Progenitor cell of endocrine pancreas (in vitro differentiated cells): ENCODE measurements around the gene GATD1. TPM values are rescaled to one million over a fixed set of nuclear protein-coding genes. Genes with fewer than 3 reads are reported as not detected.

ENCODE experiments used
- DNase-seq: peaks from one replicate; pipeline ENCODE4 v3.0.0; 2021; ENCODE audit warnings: low spot score; ENCODE audit not compliant: unreplicated experiment
- H3K27ac Mint-ChIP-seq: 2 replicates; pipeline ENCODE4 v1.8.0; 2021; ENCODE audit warnings: mild to moderate bottlenecking, moderate library complexity, mixed read lengths
- H3K27me3 Mint-ChIP-seq: 2 replicates; pipeline ENCODE4 v1.8.0; 2021; ENCODE audit warnings: mixed read lengths
- H3K36me3 Mint-ChIP-seq: 2 replicates; pipeline ENCODE4 v1.8.0; 2022; ENCODE audit warnings: mixed read lengths; ENCODE audit not compliant: insufficient read depth
- H3K4me1 Mint-ChIP-seq: 2 replicates; pipeline ENCODE4 v1.8.0; 2021; ENCODE audit warnings: low read depth, mixed read lengths
- H3K4me3 Mint-ChIP-seq: 2 replicates; pipeline ENCODE4 v1.8.0; 2021; ENCODE audit warnings: low read depth, mild to moderate bottlenecking, moderate library complexity, mixed read lengths
- H3K9me3 Mint-ChIP-seq: 2 replicates; pipeline ENCODE4 v1.8.0; 2021; ENCODE audit warnings: low read depth, mixed read lengths
- total RNA-seq: library from RNA; stranded (reverse); gene quantifications from 2 replicates; pipeline ENCODE4 v1.2.1, GENCODE V29; 2021
- TF ChIP-seq, protein P1 (sequence below): fragments of 200-600 bp; sonication (generic); IDR thresholded peaks from one replicate; pipeline ENCODE4 v1.5.0; 2021; ENCODE audit warnings: antibody characterized with exemption, mild to moderate bottlenecking; ENCODE audit not compliant: unreplicated experiment

The GATD1 gene
- total RNA-seq, 1 donor from 2014 or later: 74.1 TPM

DNA sequence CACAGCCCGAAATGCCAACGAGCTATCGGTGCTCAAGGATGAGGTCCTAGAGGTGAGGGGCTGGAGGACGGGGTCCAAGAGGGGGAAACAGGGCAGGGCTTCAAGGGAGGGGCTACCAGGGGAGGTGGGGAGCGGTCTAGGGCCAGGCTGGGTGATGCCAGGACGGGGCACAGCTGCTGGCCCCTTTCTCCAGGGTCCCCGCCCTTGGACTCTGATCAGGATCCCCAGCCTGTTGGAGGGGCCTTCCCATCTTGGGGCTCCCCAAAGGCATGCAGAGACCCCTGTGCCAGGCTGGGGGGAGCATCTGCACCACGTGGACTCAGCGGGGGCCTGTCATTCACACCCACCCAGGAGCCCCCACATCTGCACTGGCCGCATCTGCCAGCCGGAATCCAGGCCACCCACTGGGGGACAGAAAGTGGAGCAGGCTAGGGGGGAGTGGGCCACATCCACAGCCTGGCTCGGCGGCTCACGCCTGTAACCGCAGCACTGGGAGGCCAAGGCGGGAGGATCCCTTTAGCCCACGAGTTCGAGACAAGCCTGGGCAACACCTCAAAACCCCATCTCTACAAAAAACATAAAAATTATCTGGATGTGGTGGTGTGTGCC lies 52.4 kb downstream of the GATD1 start:
- Mint-ChIP-seq H3K27me3 (peaks cover 7% of the 10 kb centered on the region), H3K4me3 (peak overlapping the region; percentile 39), H3K27ac (no peak overlapping the region), H3K4me1 (peaks cover 1% of the 10 kb centered on the region), H3K36me3 (peaks cover 2% of the 10 kb centered on the region), H3K9me3 (no peaks in the 10 kb centered on the region)
- TF ChIP-seq, protein P1, sequence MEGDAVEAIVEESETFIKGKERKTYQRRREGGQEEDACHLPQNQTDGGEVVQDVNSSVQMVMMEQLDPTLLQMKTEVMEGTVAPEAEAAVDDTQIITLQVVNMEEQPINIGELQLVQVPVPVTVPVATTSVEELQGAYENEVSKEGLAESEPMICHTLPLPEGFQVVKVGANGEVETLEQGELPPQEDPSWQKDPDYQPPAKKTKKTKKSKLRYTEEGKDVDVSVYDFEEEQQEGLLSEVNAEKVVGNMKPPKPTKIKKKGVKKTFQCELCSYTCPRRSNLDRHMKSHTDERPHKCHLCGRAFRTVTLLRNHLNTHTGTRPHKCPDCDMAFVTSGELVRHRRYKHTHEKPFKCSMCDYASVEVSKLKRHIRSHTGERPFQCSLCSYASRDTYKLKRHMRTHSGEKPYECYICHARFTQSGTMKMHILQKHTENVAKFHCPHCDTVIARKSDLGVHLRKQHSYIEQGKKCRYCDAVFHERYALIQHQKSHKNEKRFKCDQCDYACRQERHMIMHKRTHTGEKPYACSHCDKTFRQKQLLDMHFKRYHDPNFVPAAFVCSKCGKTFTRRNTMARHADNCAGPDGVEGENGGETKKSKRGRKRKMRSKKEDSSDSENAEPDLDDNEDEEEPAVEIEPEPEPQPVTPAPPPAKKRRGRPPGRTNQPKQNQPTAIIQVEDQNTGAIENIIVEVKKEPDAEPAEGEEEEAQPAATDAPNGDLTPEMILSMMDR: no peak
- no peak for DNase-seq

- H3K4me1 Mint-ChIP-seq: peaks cover 1% of the 10 kb centered on the region
- H3K9me3 Mint-ChIP-seq: no peaks in the 10 kb centered on the region
- DNase-seq: no peak
Measured at GRCh38 chr11:724049-724777, 53.1 kb downstream of the GATD1 start.

DNA sequence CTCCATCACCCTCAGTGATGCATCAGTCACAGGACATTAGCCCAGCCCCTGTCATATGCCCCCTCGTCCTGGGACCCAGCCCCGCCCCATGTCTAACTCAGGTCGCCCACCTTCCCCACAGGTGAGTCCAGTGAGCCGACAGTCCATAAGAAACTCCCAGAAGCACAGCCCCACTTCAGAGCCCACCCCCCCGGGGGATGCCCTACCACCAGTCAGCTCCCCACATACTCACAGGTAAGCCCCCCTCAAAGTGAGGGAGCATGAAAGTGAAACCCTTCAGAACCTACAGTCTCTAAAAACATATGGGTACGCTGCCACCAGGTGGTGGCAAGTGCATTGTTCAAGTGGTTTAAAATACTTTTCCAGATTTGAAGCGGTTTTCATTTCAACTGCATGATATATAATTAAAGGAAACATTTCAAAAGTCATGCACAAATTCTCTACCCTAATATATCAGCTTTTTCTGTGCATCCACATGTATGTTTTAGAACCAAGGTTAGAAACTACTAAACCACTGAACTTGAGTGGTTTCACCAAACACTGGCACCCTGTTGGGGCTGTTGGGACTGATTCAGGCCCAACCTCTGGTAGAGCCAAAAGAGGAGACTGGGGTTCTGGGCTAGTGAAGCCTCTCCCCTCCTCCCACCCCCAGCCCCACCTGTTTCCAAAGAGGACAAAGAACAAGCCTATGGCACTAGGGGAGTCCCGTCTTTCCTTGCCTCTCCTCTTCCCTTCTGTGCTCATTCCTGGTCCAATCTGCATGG lies 54.0 kb downstream of the GATD1 start:
- H3K27me3 Mint-ChIP-seq: peaks cover 11% of the 10 kb centered on the region
- TF ChIP-seq, protein P1: peak; percentile 67
- H3K36me3 Mint-ChIP-seq: peaks cover 6% of the 10 kb centered on the region
- no peak overlapping the region for H3K27ac Mint-ChIP-seq
- H3K4me3 Mint-ChIP-seq: no peak overlapping the region
- peaks cover 1% of the 10 kb centered on the region for H3K4me1 Mint-ChIP-seq
- no peak for DNase-seq
- no peaks in the 10 kb centered on the region for H3K9me3 Mint-ChIP-seq

More at GRCh38 chr11:724049-724777, 53.1 kb downstream of the GATD1 start:
- H3K27ac Mint-ChIP-seq: no peak overlapping the region
- H3K27me3 Mint-ChIP-seq: peaks cover 10% of the 10 kb centered on the region
- TF ChIP-seq, protein P1: no peak
- H3K36me3 Mint-ChIP-seq: peaks cover 5% of the 10 kb centered on the region
- no peak overlapping the region for H3K4me3 Mint-ChIP-seq

DNA sequence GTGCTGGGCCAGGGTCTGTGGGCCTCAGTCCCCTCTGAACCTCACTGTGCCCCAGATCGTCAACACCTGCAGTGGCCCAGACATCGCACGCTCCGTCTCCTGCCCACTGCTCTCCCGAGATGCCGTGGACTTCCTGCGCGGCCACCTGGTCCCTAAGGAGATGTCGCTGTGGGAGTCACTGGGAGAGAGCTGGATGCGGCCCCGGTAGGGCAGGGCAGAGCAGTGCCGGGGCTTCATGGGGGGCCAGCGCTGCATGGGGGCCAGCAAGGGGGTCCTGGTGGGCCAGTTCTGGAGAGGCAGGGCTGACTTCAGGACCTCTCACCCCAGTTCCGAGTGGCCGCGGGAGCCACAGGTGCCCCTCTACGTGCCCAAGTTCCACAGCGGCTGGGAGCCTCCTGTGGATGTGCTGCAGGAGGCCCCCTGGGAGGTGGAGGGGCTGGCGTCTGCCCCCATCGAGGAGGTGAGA lies 54.9 kb downstream of the GATD1 start:
- H3K27me3 Mint-ChIP-seq: peaks cover 11% of the 10 kb centered on the region

More for the DNA sequence above, 54.9 kb downstream of the GATD1 start:
- TF ChIP-seq, protein P1: no peak
- Mint-ChIP-seq H3K4me1 (peaks cover 1% of the 10 kb centered on the region), H3K9me3 (no peaks in the 10 kb centered on the region), H3K36me3 (peaks cover 6% of the 10 kb centered on the region), H3K27ac (no peak overlapping the region), H3K4me3 (no peak overlapping the region)
- DNase-seq: no peak
